Breast epithelium (tissue), 3 donors: ENCODE measurements around the gene MINDY4.

Experiments
- CTCF ChIP-seq, 3 donors: fragments of 450-650 bp; IDR thresholded peaks; one replicate each; pipeline ENCODE4 v1.5.1; 2016 to 2017; ENCODE audit warnings: antibody characterized with exemption in 3 of 3, mild to moderate bottlenecking in 3 of 3, moderate library complexity in 3 of 3
- POLR2A ChIP-seq: fragments of 450-650 bp; IDR thresholded peaks from one replicate; pipeline ENCODE4 v1.6.1; 2016; ENCODE audit warnings: antibody characterized with exemption, mild to moderate bottlenecking, moderate library complexity
- POLR2AphosphoS5 ChIP-seq, 3 donors: sonication (generic); formaldehyde crosslinking; IDR thresholded peaks; one replicate each; pipeline ENCODE4 v1.6.1; 2017; ENCODE audit warnings: antibody characterized with exemption in 3 of 3

GRCh38 chr7:30886608-30887011 is 115.4 kb downstream of the MINDY4 start:
- TF ChIP-seq CTCF (IDR thresholded peaks at IDR 0.05) (no peak), POLR2A (no peak), POLR2AphosphoS5 (IDR thresholded peaks at IDR 0.05) (peak in 1 of 3 donors; percentile 37)
